GM21717 (cell line): ENCODE results near the gene TMEM131.
"Not testable (repeated sequence)": the region's sequence is repeated elsewhere in the genome, so short reads cannot be mapped to it uniquely, and the experiment has no call there.

Experiments
- ATAC-seq: cut with Tn5 transposase; IDR thresholded peaks from one replicate; pipeline ENCODE4 v1.9.1; 2021; ENCODE audit warnings: mild to moderate bottlenecking, moderate library complexity; ENCODE audit not compliant: unreplicated experiment

The TMEM131 gene

GRCh38 chr2:97963079-97963406 lies 32.7 kb downstream of the TMEM131 start:
- ATAC-seq: no peak

- ATAC-seq: no peak
These were observed 34.2 kb downstream of the TMEM131 start for GRCh38 chr2:97961534-97961933.

- ATAC-seq: no peak
These were observed 37.6 kb downstream of the TMEM131 start for GRCh38 chr2:97958184-97958583.

GRCh38 chr2:97957432-97958183 lies 38.1 kb downstream of the TMEM131 start:
- no peak for ATAC-seq

GRCh38 chr2:97956753-97957152 lies 39.0 kb downstream of the TMEM131 start:
- ATAC-seq: not testable (repeated sequence)

- no peak for ATAC-seq
These were observed 41.9 kb downstream of the TMEM131 start for GRCh38 chr2:97953853-97954252.

- no peak for ATAC-seq
These were observed 43.4 kb downstream of the TMEM131 start for GRCh38 chr2:97952357-97952756.

GRCh38 chr2:97951155-97951680 lies 44.5 kb downstream of the TMEM131 start:
- ATAC-seq: no peak

GRCh38 chr2:97950329-97951154 lies 45.2 kb downstream of the TMEM131 start:
- no peak for ATAC-seq

GRCh38 chr2:97948926-97949325 lies 46.8 kb downstream of the TMEM131 start:
- ATAC-seq: no peak

GRCh38 chr2:97945791-97946190 lies 50.0 kb downstream of the TMEM131 start:
- no peak for ATAC-seq

- ATAC-seq: no peak
These were observed 58.9 kb downstream of the TMEM131 start for GRCh38 chr2:97936881-97937280.

GRCh38 chr2:97936199-97936598 lies 59.5 kb downstream of the TMEM131 start:
- ATAC-seq: peak; percentile 55

- ATAC-seq: peak; percentile 23
These were observed 60.0 kb downstream of the TMEM131 start for GRCh38 chr2:97935719-97936161.

GRCh38 chr2:97932975-97933662 lies 62.6 kb downstream of the TMEM131 start:
- no peak for ATAC-seq

- ATAC-seq: no peak
These were observed 63.9 kb downstream of the TMEM131 start for GRCh38 chr2:97931858-97932225.

- ATAC-seq: no peak
These were observed 64.5 kb downstream of the TMEM131 start for GRCh38 chr2:97931118-97931857.

- no peak for ATAC-seq
These were observed 67.2 kb downstream of the TMEM131 start for GRCh38 chr2:97928591-97928990.

GRCh38 chr2:97926946-97927345 lies 68.8 kb downstream of the TMEM131 start:
- ATAC-seq: no peak

- no peak for ATAC-seq
These were observed 71.6 kb downstream of the TMEM131 start for GRCh38 chr2:97924194-97924593.

GRCh38 chr2:97919858-97920257 lies 75.9 kb downstream of the TMEM131 start:
- no peak for ATAC-seq
